ENCODE results near the gene HNF1B.

Gene HNF1B

DNA sequence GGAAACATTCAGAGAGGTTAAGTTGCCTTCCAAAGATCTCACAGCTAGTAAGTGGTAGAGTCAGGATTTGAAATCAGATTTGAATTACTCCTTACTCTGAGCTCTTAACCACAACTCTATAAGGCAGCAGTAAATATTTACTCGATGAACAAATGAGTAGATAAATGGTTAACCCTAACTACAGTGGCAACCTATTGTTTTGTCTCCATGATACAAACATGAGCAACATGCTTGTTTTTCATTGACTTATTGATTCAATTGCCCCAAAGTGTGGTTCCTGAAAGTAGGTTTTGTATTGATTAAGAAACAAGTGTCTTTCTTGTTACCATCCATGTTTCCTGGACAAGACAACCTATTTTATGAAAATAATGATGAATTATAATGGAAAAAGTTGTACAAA lies 66.8 kb downstream of the HNF1B start:
- no peak overlapping the region for H4K5ac ChIP-seq (ENCODE audit: low read length)
- H3K23ac ChIP-seq (ENCODE audit: low read length): no peak overlapping the region
- no peak overlapping the region for H3K9ac ChIP-seq (ENCODE audit: low read length)
- no peak for DNase-seq
- no peak overlapping the region for H2AK5ac ChIP-seq (ENCODE audit: low read length)
- no peak overlapping the region for H3K4ac ChIP-seq (ENCODE audit: low read depth, low read length)
- no peaks in the 10 kb centered on the region for H3K27me3 ChIP-seq (ENCODE audit: insufficient read depth, low read length, poor library complexity)
- no peaks in the 10 kb centered on the region for H3K79me2 ChIP-seq (ENCODE audit: control insufficient read depth, insufficient read depth, low read length)
- no peak overlapping the region for H2BK120ac ChIP-seq (ENCODE audit: low read depth, low read length)
- no peaks in the 10 kb centered on the region for H3K36me3 ChIP-seq (ENCODE audit: control insufficient read depth, insufficient read depth, low read length)
- no peak overlapping the region for H3K56ac ChIP-seq (ENCODE audit: low read length)
- H3K4me2 ChIP-seq (ENCODE audit: low read length): no peak overlapping the region
- H2BK15ac ChIP-seq (replicated peaks; ENCODE audit: low read depth): no peak overlapping the region
- no peak overlapping the region for H2BK5ac ChIP-seq (ENCODE audit: low read length)
- no peaks in the 10 kb centered on the region for H3K79me1 ChIP-seq (ENCODE audit: low read length)
- no peak overlapping the region for H3K27ac ChIP-seq (ENCODE audit: low read depth, low read length)
- H3K4me3 ChIP-seq (ENCODE audit: low read length): no peak overlapping the region
- no peaks in the 10 kb centered on the region for H3K4me1 ChIP-seq (ENCODE audit: control insufficient read depth, low read depth, low read length)
- H3K18ac ChIP-seq (ENCODE audit: low read length): no peak overlapping the region
- no peak overlapping the region for H4K8ac ChIP-seq (ENCODE audit: low read depth, low read length)
- WGBS (ENCODE audit: extremely low coverage, insufficient coverage, low lambda C conversion rate): no CpG with 5 or more reads among the region's 1 CpG

DNA sequence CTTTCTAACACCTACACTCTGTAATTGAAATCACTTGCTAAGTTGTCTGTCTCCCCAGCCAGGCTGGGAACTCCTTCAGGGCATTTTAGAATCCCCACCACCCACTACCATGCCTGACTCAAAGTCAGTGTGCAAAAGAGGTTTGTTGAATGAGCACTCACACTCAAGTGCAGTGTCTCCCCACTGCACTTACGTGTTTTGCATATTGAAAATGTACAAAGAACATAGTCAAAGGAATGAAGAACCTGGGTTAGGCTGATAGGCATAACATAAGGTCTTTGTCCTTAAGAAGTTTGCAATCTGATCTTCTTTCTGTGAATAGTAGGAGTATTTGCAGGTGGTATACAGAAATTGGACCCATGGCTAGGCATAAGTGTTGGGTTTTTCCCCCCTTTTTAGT lies 67.8 kb downstream of the HNF1B start:
- Histone ChIP-seq H3K4ac (ENCODE audit: low read depth, low read length) (no peak overlapping the region), H3K56ac (ENCODE audit: low read length) (no peak overlapping the region), H3K27me3 (ENCODE audit: insufficient read depth, low read length, poor library complexity) (no peaks in the 10 kb centered on the region), H3K9ac (ENCODE audit: low read length) (no peak overlapping the region), H3K79me1 (ENCODE audit: low read length) (no peaks in the 10 kb centered on the region), H2BK120ac (ENCODE audit: low read depth, low read length) (no peak overlapping the region), H3K79me2 (ENCODE audit: control insufficient read depth, insufficient read depth, low read length) (no peaks in the 10 kb centered on the region), H2AK5ac (ENCODE audit: low read length) (no peak overlapping the region), H3K4me2 (ENCODE audit: low read length) (no peak overlapping the region), H4K8ac (ENCODE audit: low read depth, low read length) (no peak overlapping the region), H3K23ac (ENCODE audit: low read length) (no peak overlapping the region), H4K5ac (ENCODE audit: low read length) (no peak overlapping the region), H2BK15ac (replicated peaks; ENCODE audit: low read depth) (no peak overlapping the region), H3K4me3 (ENCODE audit: low read length) (no peak overlapping the region), H3K36me3 (ENCODE audit: control insufficient read depth, insufficient read depth, low read length) (no peaks in the 10 kb centered on the region), H3K27ac (ENCODE audit: low read depth, low read length) (no peak overlapping the region), H3K18ac (ENCODE audit: low read length) (no peak overlapping the region), H3K4me1 (ENCODE audit: control insufficient read depth, low read depth, low read length) (no peaks in the 10 kb centered on the region), H2BK5ac (ENCODE audit: low read length) (no peak overlapping the region)
- WGBS (ENCODE audit: extremely low coverage, insufficient coverage, low lambda C conversion rate): no CpG with 5 or more reads among the region's 1 CpG
- no peak for DNase-seq

DNA sequence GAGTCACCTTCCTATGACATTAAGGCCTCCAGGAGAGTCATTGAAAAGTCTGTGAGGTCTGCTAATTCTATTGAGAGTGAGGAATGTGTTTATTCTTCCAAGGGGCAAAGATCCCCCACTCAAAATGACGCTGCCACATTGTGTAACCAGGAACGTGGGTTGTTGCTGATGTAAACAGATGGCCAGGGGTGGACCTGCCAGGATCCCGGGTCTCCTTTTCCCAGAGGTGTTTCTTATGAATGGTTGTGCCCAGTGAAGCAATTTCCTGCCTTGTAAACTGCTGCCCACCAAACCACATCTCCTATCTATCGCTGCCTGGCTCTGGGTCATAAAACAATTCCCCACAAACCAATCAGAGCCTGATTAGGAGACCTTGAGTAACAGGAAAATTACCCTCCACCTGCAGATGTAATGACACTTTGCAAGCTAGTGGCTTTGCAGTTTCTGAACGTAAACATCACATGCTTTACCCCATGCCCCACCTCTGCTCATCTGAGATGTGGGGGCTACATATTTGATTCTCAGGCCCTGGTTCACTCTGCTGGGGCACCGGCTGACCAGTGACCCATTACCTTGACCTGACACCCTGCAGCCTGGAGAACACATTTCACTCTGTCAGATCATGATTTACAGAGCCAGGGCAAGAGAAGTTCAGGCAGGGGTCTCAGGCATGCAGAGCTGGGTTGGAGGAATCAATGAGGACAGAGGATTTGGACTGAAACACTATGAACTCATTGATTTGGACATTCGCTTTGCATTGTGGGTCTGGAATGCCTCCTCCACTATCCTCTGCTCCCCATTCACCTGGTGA lies 68.5 kb downstream of the HNF1B start:
- Histone ChIP-seq H3K27me3 (ENCODE audit: insufficient read depth, low read length, poor library complexity) (no peaks in the 10 kb centered on the region), H3K18ac (ENCODE audit: low read length) (no peak overlapping the region), H3K56ac (ENCODE audit: low read length) (no peak overlapping the region), H3K4me1 (ENCODE audit: control insufficient read depth, low read depth, low read length) (no peaks in the 10 kb centered on the region), H3K4me3 (ENCODE audit: low read length) (no peak overlapping the region), H2BK120ac (ENCODE audit: low read depth, low read length) (no peak overlapping the region), H3K79me1 (ENCODE audit: low read length) (no peaks in the 10 kb centered on the region), H3K4ac (ENCODE audit: low read depth, low read length) (no peak overlapping the region), H4K8ac (ENCODE audit: low read depth, low read length) (no peak overlapping the region), H3K36me3 (ENCODE audit: control insufficient read depth, insufficient read depth, low read length) (no peaks in the 10 kb centered on the region), H3K79me2 (ENCODE audit: control insufficient read depth, insufficient read depth, low read length) (no peaks in the 10 kb centered on the region), H3K9ac (ENCODE audit: low read length) (no peak overlapping the region), H2BK5ac (ENCODE audit: low read length) (no peak overlapping the region), H3K4me2 (ENCODE audit: low read length) (no peak overlapping the region), H4K5ac (ENCODE audit: low read length) (no peak overlapping the region), H2AK5ac (ENCODE audit: low read length) (no peak overlapping the region), H3K27ac (ENCODE audit: low read depth, low read length) (no peak overlapping the region), H3K23ac (ENCODE audit: low read length) (no peak overlapping the region), H2BK15ac (replicated peaks; ENCODE audit: low read depth) (no peak overlapping the region)
- no CpG with 5 or more reads among the region's 7 CpGs for WGBS (ENCODE audit: extremely low coverage, insufficient coverage, low lambda C conversion rate)
- no peak for DNase-seq

DNA sequence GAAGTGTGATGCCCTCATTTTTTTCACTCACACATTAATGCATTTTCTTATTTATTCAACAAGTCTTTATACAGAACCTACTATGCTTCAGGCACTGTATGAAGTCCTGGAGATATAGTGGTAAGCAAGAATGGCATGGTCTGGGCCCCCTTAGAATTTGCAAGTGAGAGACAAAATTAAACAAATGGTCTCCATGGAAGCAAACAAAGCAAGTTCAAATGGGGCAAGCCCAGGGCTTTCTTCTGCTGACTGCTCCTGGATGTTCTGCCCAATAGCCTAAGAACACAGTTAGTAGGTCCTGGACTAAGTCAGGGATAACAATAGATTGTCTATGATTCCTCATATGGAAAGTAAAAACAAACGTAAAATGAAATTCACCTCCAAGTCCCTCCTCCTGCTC lies 70.3 kb downstream of the HNF1B start:
- no peak overlapping the region for H2BK15ac ChIP-seq (replicated peaks; ENCODE audit: low read depth)
- H3K4ac ChIP-seq (ENCODE audit: low read depth, low read length): no peak overlapping the region
- no peak overlapping the region for H4K8ac ChIP-seq (ENCODE audit: low read depth, low read length)
- H2BK120ac ChIP-seq (ENCODE audit: low read depth, low read length): no peak overlapping the region
- H3K56ac ChIP-seq (ENCODE audit: low read length): no peak overlapping the region
- H3K4me3 ChIP-seq (ENCODE audit: low read length): no peak overlapping the region
- no peaks in the 10 kb centered on the region for H3K79me1 ChIP-seq (ENCODE audit: low read length)
- WGBS (ENCODE audit: extremely low coverage, insufficient coverage, low lambda C conversion rate): no CpG with 5 or more reads among the region's 1 CpG
- no peak overlapping the region for H3K23ac ChIP-seq (ENCODE audit: low read length)
- H3K27me3 ChIP-seq (ENCODE audit: insufficient read depth, low read length, poor library complexity): no peaks in the 10 kb centered on the region
- no peaks in the 10 kb centered on the region for H3K36me3 ChIP-seq (ENCODE audit: control insufficient read depth, insufficient read depth, low read length)
- no peak overlapping the region for H3K18ac ChIP-seq (ENCODE audit: low read length)
- H4K5ac ChIP-seq (ENCODE audit: low read length): no peak overlapping the region
- no peaks in the 10 kb centered on the region for H3K79me2 ChIP-seq (ENCODE audit: control insufficient read depth, insufficient read depth, low read length)
- H3K27ac ChIP-seq (ENCODE audit: low read depth, low read length): no peak overlapping the region
- DNase-seq: peak; percentile 57
- H2BK5ac ChIP-seq (ENCODE audit: low read length): no peak overlapping the region
- no peak overlapping the region for H3K4me2 ChIP-seq (ENCODE audit: low read length)
- no peaks in the 10 kb centered on the region for H3K4me1 ChIP-seq (ENCODE audit: control insufficient read depth, low read depth, low read length)
- H3K9ac ChIP-seq (ENCODE audit: low read length): no peak overlapping the region
- no peak overlapping the region for H2AK5ac ChIP-seq (ENCODE audit: low read length)

DNA sequence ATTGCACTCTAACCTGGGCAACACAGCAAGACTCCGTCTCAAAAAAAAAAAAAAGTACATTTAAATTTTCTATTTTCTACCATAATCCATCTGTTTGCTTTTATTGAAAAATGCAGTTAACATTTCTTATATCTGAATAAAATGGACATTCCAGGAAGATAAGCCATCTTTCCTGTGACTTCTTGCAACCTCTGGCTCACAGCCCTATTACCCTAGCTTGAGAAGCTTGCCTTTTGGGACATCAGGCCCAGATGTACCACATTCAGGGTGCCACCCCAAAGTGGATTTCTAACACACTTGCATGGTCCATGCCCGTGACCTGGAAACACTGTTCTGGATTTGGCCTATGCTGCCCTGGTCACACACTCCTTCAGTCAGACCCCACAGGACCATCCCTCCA lies 71.5 kb downstream of the HNF1B start:
- Histone ChIP-seq H2AK5ac (ENCODE audit: low read length) (no peak overlapping the region), H4K5ac (ENCODE audit: low read length) (no peak overlapping the region), H3K79me1 (ENCODE audit: low read length) (no peaks in the 10 kb centered on the region), H2BK15ac (replicated peaks; ENCODE audit: low read depth) (no peak overlapping the region), H3K23ac (ENCODE audit: low read length) (no peak overlapping the region), H3K79me2 (ENCODE audit: control insufficient read depth, insufficient read depth, low read length) (no peaks in the 10 kb centered on the region), H3K27ac (ENCODE audit: low read depth, low read length) (no peak overlapping the region), H2BK5ac (ENCODE audit: low read length) (no peak overlapping the region), H4K8ac (ENCODE audit: low read depth, low read length) (no peak overlapping the region), H3K27me3 (ENCODE audit: insufficient read depth, low read length, poor library complexity) (no peaks in the 10 kb centered on the region), H3K56ac (ENCODE audit: low read length) (no peak overlapping the region), H3K4me2 (ENCODE audit: low read length) (no peak overlapping the region), H2BK120ac (ENCODE audit: low read depth, low read length) (no peak overlapping the region), H3K4me3 (ENCODE audit: low read length) (no peak overlapping the region), H3K9ac (ENCODE audit: low read length) (no peak overlapping the region), H3K18ac (ENCODE audit: low read length) (no peak overlapping the region), H3K4ac (ENCODE audit: low read depth, low read length) (no peak overlapping the region), H3K4me1 (ENCODE audit: control insufficient read depth, low read depth, low read length) (no peaks in the 10 kb centered on the region), H3K36me3 (ENCODE audit: control insufficient read depth, insufficient read depth, low read length) (no peaks in the 10 kb centered on the region)
- WGBS (ENCODE audit: extremely low coverage, insufficient coverage, low lambda C conversion rate): no CpG with 5 or more reads among the region's 2 CpGs
- DNase-seq: no peak

DNA sequence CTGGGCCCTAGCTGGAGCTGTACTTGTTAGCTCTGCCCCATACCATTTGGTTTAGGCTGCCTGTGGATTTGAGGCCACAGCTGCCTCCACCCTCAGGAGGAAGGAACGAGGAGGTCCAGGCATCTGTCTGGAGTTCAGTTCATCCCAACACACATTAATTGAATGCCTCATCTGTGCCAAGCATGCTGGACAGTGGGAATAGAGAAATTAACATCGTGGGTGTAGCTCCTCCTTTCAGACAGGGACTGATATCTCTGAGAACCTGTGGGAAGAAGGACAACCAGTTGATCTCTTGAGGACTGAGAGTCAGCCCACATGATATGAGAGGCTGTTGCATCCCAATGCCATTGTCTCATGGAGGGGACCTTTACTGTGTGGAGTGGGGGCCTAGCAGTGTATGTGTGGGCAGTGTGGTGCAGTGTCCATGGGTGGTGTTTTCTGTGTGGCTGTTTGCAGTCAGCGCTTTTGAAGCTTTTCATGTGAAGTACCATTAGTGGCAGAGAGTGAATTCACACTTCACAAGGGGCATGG lies 72.2 kb downstream of the HNF1B start:
- Histone ChIP-seq H2AK5ac (ENCODE audit: low read length) (no peak overlapping the region), H3K79me2 (ENCODE audit: control insufficient read depth, insufficient read depth, low read length) (no peaks in the 10 kb centered on the region), H3K4me1 (ENCODE audit: control insufficient read depth, low read depth, low read length) (no peaks in the 10 kb centered on the region), H2BK5ac (ENCODE audit: low read length) (no peak overlapping the region), H3K4me3 (ENCODE audit: low read length) (no peak overlapping the region), H2BK15ac (replicated peaks; ENCODE audit: low read depth) (no peak overlapping the region), H3K4ac (ENCODE audit: low read depth, low read length) (no peak overlapping the region), H3K79me1 (ENCODE audit: low read length) (no peaks in the 10 kb centered on the region), H2BK120ac (ENCODE audit: low read depth, low read length) (no peak overlapping the region), H4K8ac (ENCODE audit: low read depth, low read length) (no peak overlapping the region), H3K18ac (ENCODE audit: low read length) (no peak overlapping the region), H3K27ac (ENCODE audit: low read depth, low read length) (no peak overlapping the region), H3K36me3 (ENCODE audit: control insufficient read depth, insufficient read depth, low read length) (no peaks in the 10 kb centered on the region), H4K5ac (ENCODE audit: low read length) (no peak overlapping the region), H3K9ac (ENCODE audit: low read length) (no peak overlapping the region), H3K27me3 (ENCODE audit: insufficient read depth, low read length, poor library complexity) (no peaks in the 10 kb centered on the region), H3K23ac (ENCODE audit: low read length) (no peak overlapping the region), H3K4me2 (ENCODE audit: low read length) (no peak overlapping the region), H3K56ac (ENCODE audit: low read length) (no peak overlapping the region)
- no peak for DNase-seq
- no CpG with 5 or more reads among the region's 3 CpGs for WGBS (ENCODE audit: extremely low coverage, insufficient coverage, low lambda C conversion rate)

All from mesendoderm (in vitro differentiated cells).